HG02973 (cell line): ENCODE results near the gene TSHZ1.

ENCODE experiments used
- ATAC-seq: cut with Tn5 transposase; IDR thresholded peaks from one replicate; pipeline ENCODE4 v1.9.1; 2021; ENCODE audit warnings: moderate library complexity; ENCODE audit not compliant: unreplicated experiment

Gene TSHZ1

DNA sequence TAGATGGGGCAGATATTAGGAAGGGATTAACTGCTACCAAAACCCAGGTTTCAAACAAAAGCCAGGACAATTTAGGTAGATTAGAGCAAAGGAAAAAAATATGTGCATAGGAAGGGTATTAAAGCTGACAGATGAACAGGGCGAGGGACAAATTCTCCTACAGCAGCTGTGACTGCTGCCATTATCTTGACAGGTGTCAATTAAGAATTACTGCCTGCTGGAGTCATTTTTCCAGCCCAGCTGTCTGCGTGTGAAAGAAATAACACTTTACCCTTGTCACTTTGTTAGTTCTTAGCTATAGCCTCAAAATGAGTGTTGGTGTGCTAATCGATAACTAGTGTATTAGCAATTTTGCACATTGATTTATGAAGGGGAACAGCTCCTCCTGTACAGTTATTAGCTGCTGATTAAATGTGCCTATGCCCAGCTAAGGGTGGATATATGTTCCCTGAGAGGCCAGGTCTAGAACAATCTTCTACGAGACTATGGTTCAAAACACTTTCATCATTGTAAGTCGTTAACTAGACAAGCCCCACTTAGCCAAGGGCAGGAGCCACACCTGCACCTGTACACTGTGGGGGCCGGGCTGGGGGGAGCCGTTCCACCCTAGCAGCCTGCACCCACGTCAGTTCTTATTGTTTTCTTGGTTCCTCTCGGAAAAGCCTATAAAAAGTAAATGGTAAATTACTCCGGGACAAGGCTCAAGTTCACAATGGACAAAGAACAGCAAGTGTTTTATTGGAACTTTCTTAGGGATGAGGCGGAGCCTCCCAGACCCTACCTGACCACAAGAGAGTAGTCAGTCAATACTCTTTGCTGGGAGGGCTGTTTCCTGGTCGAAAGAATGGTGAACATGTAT is 7.7 kb downstream of the TSHZ1 start:
- ATAC-seq, result no peak

DNA sequence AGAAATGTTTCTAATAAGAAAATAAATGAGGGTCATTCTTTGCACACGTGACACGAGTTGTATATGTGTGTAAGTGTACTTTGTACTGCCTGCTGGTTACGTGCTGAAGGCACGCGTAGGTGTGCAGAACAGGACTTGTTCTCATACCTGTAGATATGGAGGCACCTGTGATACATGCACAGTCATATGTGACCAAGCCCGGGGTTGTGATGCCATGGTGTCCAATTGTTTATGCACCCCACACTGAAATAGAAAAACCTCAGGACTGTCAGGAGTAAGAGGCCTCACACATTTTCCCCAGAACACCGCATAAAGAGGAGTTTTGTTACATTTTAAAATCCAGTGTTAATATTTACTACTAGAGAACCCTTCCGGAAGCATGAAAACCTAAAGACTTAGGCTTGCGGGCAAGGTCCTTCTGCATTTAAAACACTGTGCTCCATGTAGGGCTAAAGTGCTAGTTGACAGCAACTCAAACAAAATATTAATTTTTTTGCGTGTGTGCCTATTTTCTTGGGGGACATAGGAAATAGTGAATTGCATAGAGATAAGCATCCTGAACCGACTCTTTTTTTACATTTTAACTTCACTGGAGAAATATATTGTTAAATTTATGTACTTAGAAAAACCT is 9.3 kb downstream of the TSHZ1 start:
- no peak for ATAC-seq

DNA sequence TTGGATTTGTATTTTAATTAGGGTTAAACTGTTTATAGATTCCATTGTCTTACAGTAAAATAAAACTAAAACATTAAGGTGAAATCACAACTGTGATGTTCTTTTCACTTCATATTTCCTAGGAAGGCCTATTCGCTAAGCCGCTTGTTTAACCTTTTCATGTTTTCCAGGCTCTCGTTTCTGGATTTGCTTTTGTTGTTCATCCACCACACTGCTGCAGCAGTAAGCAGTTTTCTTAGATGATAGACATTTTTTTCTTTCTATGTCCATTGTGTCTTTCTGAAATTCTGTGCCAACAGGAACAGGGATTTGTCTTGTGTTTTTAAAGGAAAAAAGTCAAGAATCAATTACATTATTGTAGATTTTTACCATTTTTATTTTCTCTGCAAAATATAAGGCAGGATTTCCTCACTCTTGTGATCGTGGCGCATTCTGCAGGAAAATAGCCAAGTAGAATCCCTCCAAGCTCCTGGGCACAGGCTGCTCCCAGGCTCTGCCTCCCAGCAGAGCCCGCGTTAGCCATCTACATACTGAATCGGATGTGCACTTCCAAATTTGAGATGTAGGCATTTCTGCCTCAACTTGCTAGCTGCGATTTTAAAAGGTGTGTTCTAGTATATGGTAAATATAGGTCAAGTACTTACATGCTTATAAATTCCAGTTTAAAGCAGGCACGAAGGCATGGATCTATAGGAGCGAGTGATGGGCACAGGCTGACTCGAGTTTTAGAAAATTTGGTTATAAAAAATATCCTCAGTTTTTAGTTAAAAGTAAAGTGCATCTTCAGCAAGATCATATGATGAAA is 10.2 kb downstream of the TSHZ1 start:
- no peak for ATAC-seq

DNA sequence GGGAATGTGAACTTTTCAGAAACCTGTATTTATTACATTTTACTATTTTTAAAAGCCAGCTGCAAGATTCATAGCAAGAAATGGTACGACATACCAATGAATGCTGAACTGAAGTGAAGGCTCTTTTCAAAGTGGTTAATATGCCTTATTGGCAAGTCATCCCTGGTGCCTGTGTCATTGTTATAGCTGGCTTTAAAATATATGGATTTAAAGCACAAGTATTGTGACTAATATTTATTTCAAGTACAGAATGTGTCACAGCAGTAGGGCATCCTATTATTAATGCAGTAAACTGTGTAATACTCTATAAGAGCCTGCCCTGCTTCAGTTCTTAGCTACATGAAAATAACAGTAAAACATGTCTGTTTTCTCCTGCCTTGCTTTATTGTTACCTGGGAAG is 10.8 kb downstream of the TSHZ1 start:
- no peak for ATAC-seq

DNA sequence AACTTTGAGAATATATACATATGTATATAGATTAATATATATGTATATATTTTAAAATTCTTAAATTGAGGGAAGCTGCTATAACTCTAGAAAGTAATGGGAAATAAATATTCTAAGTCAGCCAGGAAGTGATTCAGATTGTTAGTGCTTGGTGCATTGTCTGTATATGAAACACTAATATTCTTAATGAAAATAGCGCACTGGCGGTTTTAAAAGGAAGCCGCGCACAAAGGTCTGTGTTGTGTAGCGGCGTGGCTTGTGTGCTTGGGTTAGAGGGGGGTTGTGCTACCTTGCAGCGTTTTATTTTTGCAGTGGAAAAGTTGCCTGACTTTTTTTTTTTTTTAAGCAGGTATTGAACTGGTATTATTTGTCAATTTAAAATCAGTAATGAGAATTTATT is 11.3 kb downstream of the TSHZ1 start:
- ATAC-seq, result no peak

DNA sequence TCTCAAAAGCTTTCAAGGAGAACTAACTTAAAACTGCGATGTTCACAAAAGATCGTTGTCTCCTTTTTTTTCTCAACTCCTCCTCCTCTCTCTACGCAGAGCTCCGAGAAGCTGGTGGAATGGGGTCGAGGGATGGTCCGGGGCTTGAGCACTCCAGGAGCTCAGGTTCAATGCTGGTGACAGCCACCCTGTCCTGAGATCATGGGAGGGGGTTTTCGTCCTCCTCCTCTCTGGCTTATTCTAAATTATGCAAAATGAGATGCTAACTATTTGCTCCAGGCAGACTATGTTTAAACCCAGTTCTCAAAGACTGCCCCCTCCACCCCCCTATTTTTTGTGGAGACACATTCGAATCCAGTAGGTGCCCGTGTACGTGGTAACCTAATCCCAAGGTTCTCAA is 11.8 kb downstream of the TSHZ1 start:
- no peak for ATAC-seq

DNA sequence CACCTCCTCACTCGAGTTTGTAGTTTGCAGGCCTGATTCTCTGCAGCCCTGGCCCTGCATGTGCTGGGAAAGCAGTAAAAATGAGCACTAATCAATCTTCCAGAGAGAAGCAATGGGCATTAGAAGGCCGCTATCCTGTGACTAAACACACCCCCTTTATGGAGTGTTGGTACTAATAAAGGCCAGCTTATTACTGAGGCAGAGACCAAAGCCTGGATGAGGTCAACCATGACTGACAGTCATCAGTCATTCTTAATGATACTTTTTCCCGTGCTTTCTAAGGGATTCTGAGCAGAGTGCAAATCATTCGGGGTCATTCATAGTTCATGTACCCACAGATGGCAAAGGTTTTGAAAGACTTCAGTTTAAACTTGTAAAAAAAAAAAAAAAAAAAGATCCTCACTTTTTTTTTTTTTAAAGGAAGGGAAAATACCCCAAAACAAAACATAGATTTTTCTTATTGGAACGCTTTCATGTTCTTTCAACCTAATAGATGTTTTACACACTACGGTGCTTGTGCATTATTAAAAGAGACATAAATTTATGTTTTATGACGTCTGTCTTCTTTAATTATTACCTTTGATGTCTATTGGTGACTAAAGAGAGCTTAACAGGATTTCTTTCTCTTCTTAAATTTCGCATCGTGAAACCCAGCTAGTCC is 13.2 kb downstream of the TSHZ1 start:
- ATAC-seq, result no peak

DNA sequence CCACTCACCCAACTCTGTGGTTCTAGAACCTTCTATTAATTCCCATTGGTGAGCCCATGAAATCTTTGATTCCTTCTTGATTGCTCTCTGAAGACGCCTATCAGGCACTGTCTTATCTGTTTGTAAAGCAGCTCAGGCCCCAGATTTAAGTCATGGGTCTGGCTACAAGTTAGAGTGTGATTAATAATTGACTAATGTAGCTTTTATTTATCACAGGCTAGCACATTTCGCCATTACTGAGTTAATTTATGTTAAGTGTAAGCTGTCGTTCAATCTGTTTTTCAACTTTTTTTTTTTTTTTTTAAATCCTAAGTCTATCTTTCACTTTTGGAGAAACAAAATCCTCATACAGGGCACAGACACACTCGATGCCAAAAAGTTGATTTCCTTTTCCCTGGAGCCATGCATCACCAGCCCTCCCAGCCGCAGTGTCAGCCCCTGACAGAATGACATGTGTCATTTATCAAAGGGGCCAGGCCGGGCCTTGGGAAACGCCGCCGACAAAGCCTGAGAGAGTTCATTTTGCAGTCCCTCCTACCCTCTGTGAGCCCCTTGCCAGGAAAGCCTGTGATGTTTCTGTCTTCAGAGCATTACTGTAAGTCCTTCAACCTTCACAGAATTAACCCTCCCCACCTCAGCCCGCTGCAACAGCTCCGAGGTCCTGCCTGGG is 15.8 kb downstream of the TSHZ1 start:
- ATAC-seq, result no peak

DNA sequence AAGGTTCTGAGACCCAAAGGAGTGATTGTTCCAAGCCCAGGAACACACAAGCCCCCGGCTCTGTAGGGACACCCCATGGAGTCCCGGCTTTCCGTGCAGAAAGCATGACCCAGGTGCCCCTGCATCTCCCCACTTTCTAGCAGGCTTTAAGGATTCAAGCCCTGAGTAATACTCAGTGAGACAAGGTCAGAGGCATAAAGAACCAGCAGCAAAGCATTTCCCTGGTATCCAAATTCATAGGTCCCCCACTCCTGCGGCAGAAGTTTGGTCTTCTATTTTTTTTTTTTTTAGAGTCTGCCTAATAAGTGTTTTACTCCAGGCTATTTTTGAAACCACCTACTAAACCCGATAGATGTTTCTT is 16.3 kb downstream of the TSHZ1 start:
- no peak for ATAC-seq

DNA sequence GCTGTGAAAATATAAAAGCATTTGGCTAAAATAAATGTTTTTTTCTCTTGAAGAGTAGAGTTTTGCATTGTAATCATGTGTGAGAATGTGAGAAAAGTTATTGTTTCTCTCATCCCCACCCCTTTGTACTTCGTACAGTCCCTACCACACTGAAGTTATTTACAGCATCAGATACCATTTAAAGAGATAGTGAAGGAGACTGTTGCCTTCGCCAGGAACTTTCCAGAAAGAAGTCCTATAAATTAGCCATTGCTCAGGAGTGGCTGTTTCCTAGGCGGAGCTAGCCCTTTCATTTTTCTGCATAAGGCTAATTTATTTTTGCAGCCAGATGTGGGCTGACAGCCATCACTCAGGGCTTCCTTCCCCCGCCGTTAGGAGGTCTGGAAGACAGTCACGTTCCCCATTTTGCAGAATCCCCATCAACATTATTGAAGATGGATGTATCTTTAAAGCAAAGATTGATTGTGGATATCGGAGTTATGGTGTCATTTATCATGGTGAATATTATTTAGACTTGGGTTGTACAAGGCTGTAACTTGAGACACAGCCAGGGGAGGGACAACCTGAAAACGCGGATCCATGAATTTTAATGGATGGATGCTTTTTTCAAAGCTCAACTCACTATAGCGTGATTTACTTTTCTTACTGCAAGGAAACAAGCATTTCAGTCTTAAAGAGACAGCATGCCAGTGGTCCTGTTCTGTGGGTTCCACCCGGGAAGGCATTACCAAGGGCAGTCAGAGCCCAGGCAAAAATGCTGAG is 17.1 kb downstream of the TSHZ1 start:
- no peak for ATAC-seq

DNA sequence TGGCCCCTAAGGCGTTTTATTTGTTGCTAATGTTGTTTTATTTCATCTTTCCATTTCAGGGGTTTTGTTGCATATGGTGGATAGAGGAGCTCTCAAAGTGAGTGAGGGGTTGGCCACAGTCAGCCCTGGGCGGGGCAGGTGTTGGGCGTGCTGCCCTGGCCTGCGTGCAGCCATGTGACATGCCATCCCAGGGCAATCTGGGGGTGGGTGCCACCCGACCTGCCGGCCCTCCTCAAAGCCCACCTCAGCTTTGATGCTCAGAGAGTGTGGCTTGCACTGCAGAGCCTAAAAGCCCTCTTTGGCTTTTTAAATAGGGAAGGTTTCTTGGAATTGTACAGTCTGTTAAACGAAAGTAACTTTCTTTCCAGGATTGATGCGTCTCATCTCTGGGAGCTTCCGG is 18.4 kb downstream of the TSHZ1 start:
- no peak for ATAC-seq

DNA sequence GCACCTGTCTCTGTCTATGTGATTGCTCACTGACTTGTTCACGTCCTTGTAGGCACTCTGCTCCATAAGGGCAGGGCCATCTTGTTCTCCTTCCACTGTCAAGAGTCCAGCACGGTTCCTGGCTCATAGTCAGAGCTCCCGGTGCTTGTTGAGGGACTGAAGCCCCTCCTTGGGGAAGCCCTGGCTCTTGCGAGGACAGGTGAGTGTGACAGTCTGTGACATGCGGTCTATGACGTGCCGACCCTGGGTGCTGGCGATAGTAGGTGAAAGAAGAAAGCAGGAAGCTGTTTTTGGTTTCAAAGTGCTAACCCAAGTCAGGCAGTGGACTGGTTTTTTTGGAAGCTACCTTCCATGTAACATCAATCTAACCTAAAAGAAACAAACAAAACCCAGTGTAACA is 18.8 kb downstream of the TSHZ1 start:
- ATAC-seq, result no peak

DNA sequence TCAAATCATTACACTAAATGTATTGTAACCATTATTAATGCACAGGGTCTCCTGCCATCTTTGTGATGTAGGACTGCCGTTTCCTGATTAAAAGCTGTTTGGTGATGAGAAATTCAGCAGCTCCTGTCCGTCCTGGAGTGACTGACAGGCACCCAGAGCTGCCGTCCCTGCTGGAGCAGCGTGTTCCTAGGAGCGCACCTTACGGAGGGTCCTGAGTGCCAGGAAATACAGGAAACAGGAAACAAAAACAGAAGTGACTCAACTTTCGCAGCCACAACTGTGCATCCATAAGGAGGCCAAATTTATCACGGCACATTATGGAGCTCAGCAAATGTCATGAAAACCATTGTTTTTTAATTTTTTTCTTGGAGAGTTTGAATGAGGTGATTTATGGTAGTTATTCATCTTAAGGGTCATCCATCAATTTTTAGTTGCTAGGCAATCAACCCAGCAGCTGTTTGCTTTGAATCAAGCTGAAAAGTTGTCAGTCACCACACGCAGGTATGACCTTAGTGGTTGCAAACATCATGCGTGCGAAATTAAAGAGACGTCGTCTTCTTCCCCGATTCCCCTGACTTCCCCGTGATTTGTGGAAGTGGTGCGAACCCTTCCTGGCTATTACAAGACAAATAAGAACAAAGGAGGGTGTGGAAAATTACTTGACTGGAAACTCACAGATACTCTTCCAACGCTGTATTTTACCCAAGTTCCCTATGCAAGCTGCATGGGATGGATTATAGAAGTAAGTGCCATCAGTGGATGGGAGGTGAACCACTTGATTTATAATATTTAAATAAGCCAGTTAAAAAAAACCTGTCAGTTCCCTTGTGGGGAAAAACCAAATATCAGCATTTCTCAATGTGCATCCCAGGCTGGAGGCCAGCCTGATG is 19.8 kb downstream of the TSHZ1 start:
- ATAC-seq, result no peak

DNA sequence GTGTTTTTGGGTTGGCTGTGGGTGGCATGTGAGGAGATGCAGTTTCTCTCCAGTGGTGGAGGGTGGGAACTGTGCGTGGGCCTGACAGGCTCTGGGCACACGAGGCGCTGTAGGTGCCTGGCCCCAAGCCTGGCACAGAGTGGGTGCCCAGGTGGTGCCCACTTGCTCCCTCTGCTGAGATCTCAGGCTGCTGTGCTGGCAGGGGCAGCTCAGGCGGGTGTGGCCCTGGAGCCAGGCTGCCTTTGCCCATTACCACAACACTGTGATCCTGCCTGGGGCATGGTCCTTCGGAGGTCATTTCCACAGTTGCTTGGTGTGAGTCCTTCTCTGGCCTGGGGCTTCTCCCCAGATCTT is 20.4 kb downstream of the TSHZ1 start:
- ATAC-seq, result no peak

DNA sequence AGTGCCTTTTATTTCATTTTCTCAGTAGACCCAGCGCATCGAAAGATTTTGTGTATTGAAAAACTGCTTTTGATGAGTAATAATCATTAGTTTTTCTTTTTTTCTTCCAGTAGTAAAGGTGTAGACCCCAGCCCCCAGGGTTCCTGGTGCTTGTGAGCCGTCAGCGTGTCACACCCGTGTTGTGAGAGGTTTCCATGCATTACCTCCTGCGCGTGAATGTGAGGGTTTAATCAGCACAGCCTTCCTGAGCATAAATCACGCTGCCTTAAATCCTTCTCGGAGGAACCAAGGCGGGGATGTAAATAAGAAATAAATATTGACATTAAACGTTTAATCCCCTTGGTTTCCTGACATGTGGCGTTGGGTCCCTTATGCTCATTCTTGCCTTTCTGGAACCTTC is 24.3 kb downstream of the TSHZ1 start:
- no peak for ATAC-seq

DNA sequence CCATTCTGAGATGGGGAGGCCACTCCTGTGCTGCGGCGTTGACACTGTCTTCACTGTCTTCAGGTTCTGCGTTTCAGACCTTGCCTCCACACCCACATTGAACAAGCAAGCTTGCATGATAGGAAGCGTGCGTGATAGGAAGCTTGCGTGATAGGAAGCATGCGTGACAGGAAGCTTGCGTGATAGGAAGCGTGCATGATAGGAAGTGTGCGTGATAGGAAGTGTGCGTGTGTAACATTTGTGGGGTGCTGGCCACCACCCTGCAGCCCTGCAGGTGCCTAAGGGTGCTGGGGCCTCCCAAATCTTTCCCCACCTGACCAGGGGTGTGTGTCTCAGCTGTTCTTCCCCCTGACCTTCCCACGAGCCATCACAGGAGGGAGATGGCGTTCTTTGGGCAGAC is 25.3 kb downstream of the TSHZ1 start:
- no peak for ATAC-seq

DNA sequence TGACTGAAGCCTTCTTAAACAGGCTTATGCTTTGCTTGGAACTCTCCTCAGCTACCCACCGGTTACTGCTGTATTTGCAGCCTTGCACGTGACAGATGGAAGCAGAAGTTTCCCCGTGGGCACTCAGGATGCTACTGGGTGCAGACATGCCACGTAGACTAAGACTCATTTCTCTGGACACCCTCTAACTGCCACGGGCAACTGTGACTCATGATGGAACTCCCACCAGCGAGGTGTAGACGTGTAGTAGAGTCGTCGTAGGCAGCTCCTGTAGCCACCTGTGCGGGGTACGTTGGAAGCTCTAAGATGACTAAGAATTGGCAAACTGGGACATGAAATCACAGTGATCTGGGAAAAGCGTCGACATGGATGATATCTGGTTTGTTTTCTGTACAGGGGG is 27.5 kb downstream of the TSHZ1 start:
- no peak for ATAC-seq

DNA sequence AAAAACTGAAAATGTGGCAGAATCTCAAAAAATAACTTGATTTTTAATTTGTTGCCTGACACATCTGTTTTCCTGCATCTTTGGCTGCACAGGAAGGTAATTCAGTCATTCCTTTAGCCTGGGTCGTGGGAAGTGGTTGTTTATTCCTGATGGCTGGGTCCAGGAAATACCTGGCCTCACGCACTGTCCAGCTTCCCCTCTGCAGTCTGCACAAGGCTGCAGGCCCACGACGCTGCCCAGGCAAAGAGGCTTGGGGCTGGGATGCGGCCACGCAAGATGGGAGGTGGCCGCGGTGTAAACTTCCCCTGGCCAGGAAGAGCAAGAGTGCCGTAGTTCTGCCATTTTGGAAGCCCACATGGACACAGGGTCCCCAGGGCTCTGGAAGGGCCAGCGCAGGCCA is 28.2 kb downstream of the TSHZ1 start:
- ATAC-seq, result no peak

DNA sequence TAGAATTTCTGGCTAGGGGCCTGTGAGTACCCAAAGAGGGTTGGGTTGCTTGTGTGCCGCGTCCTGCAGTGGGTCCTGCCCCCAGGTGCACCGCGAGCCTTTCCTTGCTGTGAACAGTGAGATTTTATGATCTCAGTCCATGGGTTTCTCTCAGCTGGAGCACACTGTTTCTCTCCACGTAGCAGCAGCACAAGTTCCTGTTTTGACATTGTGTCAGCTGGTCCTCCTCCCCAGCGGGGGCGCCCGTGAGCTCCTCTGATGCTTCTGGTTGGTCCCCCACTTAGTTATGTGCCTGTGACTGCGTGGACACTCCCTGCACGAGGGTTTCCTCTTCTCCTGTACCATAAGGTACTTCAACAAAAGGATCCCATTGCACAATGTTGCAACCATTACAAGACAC is 29.8 kb downstream of the TSHZ1 start:
- ATAC-seq, result no peak
